Pancreas (tissue), 10 donors: ENCODE data around the gene SLC39A11. TPM values are rescaled to one million over a fixed set of nuclear protein-coding genes. Genes with fewer than 3 reads are reported as not detected.

Experiments
- ATAC-seq, 4 donors: fragments of 200-7000 bp; cut with Tn5 transposase; one replicate each; pipeline versions ENCODE4 v1.8.0 to v1.9.1; 2020; ENCODE audit warnings: mild to moderate bottlenecking in 4 of 4, moderate library complexity in 4 of 4
- DNase-seq, 6 donors: peaks; one replicate each; pipeline ENCODE4 v3.0.0-alpha.2; 2020
- FAIRE-seq: peaks from 2 replicates; lab custom pipeline; 2012; peaks lifted over from hg19 to GRCh38; lab: Jason Lieb, UNC
- H3K27ac ChIP-seq, 4 donors: fragments of 200-600 bp; sonication (generic); 1 replicate in 3 of 4; 2 replicates in 1 of 4; pipeline versions ENCODE4 v1.5.0 to v1.8.0; 2020
- H3K27me3 ChIP-seq, 4 donors: fragments of 200-600 bp; one replicate each; pipeline ENCODE4 v1.8.0; 2021
- H3K36me3 ChIP-seq, 3 donors: fragments of 200-600 bp; sonication (generic) in 1 of 3; one replicate each; pipeline versions ENCODE4 v1.5.0 to v1.8.0; 2020 to 2021
- H3K4me1 ChIP-seq, 3 donors: fragments of 200-600 bp; one replicate each; pipeline ENCODE4 v1.8.0; 2021
- H3K4me3 ChIP-seq, 4 donors: fragments of 200-600 bp; sonication (generic) in 2 of 4; one replicate each; pipeline versions ENCODE4 v1.5.0 to v1.8.0; 2020 to 2021
- H3K9me3 ChIP-seq, 4 donors: fragments of 200-600 bp; one replicate each; pipeline ENCODE4 v1.8.0; 2021
- WGBS, 2 donors: extraction: QIAGEN DNeasy Blood & Tissue Kit; methylation state at CpG; one replicate each; pipeline ENCODE4 v1.1.7; 2013; 5-methylcytosine and 5-hydroxymethylcytosine counted together
- intact Hi-C, 3 donors: fragments of 100-400 bp; cut with DNase I; formaldehyde crosslinking; loops; one replicate each; pipeline versions ENCODE4 v1.11.1 to v1.14.2; 2022
- polyA plus RNA-seq, 2 donors: library from polyadenylated mRNA; stranded (reverse); fragments of 200-250 nt; gene quantifications; one replicate each; pipeline ENCODE4 v1.2.3, GENCODE V29; 2013
- total RNA-seq, 6 donors: library from RNA; stranded (reverse); fragmentation: NEBNext Ultra II Directional in 4 of 6; extraction: Animal tissue kit (Norgen Biotek cat#: 25700) in 4 of 6; gene quantifications; one replicate each; pipeline versions ENCODE4 v1.2.1 to v1.2.4, GENCODE V29; 2021 to 2023
- TF ChIP-seq, protein P1 (sequence below), 4 donors: fragments of 200-600 bp; sonication (generic) in 3 of 4; IDR thresholded peaks; one replicate each; pipeline versions ENCODE4 v1.5.0 to v1.8.0; 2021; ENCODE audit warnings: antibody characterized with exemption in 4 of 4
- donor health status: healthy with polysubstance abuse.
- donor health status: DM: no; HTN: no; CAD: no; lungs with moderate emphysema.
- donor health status: DM: no; HTN: no; CAD: no.
- donor health status: control.
- donor health status: control.
- donor health status: Bipolar disorder and iron deficiency.
- donor health status: DM: yes; HTN: yes; CAD: no.
- donor health status: DM: no; HTN: no; CAD: no.
- donor health status: DM: no; HTN: no; CAD: no.
- donor health status: DM: yes; HTN: yes; CAD: no.

SLC39A11 gene
- total and polyA plus RNA-seq, 8 donors = 7.9 to 32.9 (median 19.9) TPM

DNA sequence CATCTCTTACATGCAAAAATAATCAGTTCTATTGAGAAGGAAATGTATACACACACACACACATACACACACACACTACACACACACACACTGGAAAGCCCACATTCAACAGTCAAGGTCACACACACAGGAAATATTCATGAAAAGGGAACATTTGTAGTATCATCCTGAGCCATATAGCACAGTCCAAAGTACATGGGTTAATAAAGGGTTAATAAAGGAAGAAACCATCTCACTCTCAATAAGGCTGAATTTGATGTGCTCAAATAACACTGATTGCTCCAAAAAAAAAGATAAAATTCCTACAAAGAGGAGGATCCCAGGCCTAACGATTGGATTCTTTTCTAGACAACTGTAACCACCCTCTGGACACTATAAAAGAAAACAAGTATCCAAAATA is 164.7 kb downstream of the SLC39A11 start:
- FAIRE-seq (no peak), ATAC-seq (no peak), DNase-seq (no peak)
- intact Hi-C loops = no loop called here
- H3K27me3 ChIP-seq = no peaks in the 10 kb centered on the region
- no peaks in the 10 kb centered on the region for H3K9me3 ChIP-seq
- H3K36me3 ChIP-seq = no peaks in the 10 kb centered on the region
- WGBS, 2 donors = 66 to 71% methylated on average over 1 of the region's 1 CpG
- TF ChIP-seq, protein P1, sequence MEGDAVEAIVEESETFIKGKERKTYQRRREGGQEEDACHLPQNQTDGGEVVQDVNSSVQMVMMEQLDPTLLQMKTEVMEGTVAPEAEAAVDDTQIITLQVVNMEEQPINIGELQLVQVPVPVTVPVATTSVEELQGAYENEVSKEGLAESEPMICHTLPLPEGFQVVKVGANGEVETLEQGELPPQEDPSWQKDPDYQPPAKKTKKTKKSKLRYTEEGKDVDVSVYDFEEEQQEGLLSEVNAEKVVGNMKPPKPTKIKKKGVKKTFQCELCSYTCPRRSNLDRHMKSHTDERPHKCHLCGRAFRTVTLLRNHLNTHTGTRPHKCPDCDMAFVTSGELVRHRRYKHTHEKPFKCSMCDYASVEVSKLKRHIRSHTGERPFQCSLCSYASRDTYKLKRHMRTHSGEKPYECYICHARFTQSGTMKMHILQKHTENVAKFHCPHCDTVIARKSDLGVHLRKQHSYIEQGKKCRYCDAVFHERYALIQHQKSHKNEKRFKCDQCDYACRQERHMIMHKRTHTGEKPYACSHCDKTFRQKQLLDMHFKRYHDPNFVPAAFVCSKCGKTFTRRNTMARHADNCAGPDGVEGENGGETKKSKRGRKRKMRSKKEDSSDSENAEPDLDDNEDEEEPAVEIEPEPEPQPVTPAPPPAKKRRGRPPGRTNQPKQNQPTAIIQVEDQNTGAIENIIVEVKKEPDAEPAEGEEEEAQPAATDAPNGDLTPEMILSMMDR (IDR thresholded peaks at IDR 0.05) = no peak
- H3K27ac ChIP-seq = no peak overlapping the region
- H3K4me1 ChIP-seq = no peaks in the 10 kb centered on the region
- H3K4me3 ChIP-seq = no peak overlapping the region

DNA sequence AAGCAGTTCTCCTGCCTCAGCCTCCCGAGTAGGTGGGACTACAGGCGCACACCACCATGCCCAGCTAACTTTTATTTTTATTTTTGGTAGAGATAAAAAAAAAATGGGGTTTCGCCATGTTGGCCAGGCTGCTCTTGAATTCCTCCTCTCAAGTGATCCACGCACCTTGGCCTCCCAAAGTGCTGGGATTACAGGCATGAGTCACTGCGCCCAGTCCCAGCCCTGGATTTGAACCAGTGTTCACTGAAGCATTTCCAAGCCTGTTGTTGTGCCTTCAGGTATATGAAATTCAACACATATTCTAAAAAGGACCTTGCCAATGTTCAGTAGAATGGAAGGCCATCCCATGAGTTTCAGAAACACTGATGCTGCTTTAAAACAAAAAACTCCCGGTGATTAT is 165.3 kb downstream of the SLC39A11 start:
- TF ChIP-seq, protein P1 (IDR thresholded peaks at IDR 0.05) = no peak
- no peaks in the 10 kb centered on the region for H3K4me1 ChIP-seq
- H3K27me3 ChIP-seq = no peaks in the 10 kb centered on the region
- H3K4me3 ChIP-seq = no peak overlapping the region
- no peaks in the 10 kb centered on the region for H3K9me3 ChIP-seq
- no peaks in the 10 kb centered on the region for H3K36me3 ChIP-seq
- no peak for FAIRE-seq
- 81 to 93% methylated on average over 6 of the region's 6 CpGs for WGBS, 2 donors
- intact Hi-C loops = no loop called here
- no peak for DNase-seq
- no peak overlapping the region for H3K27ac ChIP-seq
- ATAC-seq = no peak

DNA sequence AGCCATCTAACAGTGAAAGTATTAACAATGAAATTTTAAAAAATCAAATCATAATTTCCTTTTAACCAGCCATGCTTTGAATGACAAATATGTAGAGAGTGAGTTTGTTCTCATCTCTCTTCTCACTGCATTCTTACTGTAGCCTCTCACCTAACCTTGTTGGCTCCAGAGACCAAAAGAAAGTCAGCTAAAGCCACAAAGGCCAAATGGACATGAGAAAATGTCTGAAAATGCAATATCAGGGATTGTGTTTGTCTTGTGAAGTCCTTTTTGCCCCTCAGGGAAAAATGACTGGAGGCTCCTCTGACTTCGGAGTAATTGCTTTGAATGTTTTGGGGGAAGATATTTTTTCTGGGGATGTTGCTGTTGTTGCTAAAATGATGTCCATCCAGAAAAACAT is 166.3 kb downstream of the SLC39A11 start:
- Histone ChIP-seq H3K4me3 (no peak overlapping the region), H3K9me3 (no peaks in the 10 kb centered on the region), H3K27me3 (no peaks in the 10 kb centered on the region), H3K27ac (no peak overlapping the region), H3K4me1 (no peaks in the 10 kb centered on the region), H3K36me3 (no peaks in the 10 kb centered on the region)
- ATAC-seq (no peak), DNase-seq (no peak), FAIRE-seq (no peak)
- whole genome bisulfite sequencing, 2 donors = 88 to 90% methylated on average over 1 of the region's 1 CpG
- intact Hi-C loops = no loop called here
- TF ChIP-seq, protein P1 (IDR thresholded peaks at IDR 0.05) = no peak

DNA sequence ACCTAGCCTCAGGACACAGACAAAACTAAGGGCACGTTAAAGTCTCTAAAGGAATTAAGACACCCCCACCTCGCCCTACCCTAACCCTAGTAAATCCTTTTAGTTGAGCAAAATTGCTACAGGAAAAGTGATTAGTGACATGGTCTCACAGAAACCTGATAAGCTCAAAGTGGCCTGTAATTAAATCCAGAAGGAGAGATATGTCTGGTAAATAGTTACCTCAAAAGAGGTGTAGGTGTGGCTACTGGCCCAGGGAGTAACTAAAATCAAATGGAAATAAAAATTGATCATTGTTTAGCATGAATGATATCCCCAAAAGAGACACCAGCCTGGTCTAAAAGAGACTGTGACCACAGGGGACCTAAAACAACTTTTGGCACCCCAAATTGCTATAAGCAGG is 168.3 kb downstream of the SLC39A11 start:
- Histone ChIP-seq H3K4me1 (no peaks in the 10 kb centered on the region), H3K4me3 (no peak overlapping the region), H3K36me3 (no peaks in the 10 kb centered on the region), H3K27ac (no peak overlapping the region), H3K9me3 (no peaks in the 10 kb centered on the region), H3K27me3 (no peaks in the 10 kb centered on the region)
- FAIRE-seq (no peak), DNase-seq (no peak), ATAC-seq (no peak)
- intact Hi-C loops = no loop called here
- 84 to 86% methylated on average over 2 of the region's 2 CpGs for WGBS, 2 donors
- TF ChIP-seq, protein P1 (IDR thresholded peaks at IDR 0.05) = no peak

DNA sequence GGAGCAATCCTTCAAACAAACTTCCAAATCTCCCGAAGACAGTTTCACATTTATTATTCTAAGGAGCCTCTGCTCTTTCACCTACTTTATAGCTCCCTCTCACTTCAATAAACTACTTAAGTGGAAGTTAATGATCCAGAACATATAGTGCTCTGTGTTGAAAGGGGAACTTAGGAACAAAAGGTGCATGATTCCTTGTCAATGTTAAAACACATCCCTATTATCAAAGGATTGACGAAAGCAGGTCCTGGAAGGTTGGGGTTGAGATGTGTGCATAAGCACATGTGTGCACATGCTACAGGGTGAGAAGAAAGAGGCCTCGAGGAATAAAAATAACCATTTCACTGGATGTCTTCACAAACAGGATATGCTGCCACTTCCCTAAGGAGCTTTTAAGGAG is 170.3 kb downstream of the SLC39A11 start:
- no peaks in the 10 kb centered on the region for H3K36me3 ChIP-seq
- FAIRE-seq (no peak), ATAC-seq (no peak), DNase-seq (no peak)
- TF ChIP-seq, protein P1 (IDR thresholded peaks at IDR 0.05) = no peak
- no peaks in the 10 kb centered on the region for H3K4me1 ChIP-seq
- no peak overlapping the region for H3K4me3 ChIP-seq
- H3K27me3 ChIP-seq = no peaks in the 10 kb centered on the region
- 90 to 91% methylated on average over 3 of the region's 3 CpGs for WGBS, 2 donors
- H3K9me3 ChIP-seq = no peaks in the 10 kb centered on the region
- intact Hi-C loops = no loop called here
- no peak overlapping the region for H3K27ac ChIP-seq
